ENCODE results near the gene BDKRB2. TPM values are rescaled to one million over a fixed set of nuclear protein-coding genes. Genes with fewer than 3 reads are reported as not detected.
A peak's percentile ranks its signal among the peaks of the same experiment; 100 is the strongest.

Gene BDKRB2
- total and polyA plus RNA-seq, 2 donors (not counting 1 experiment from before 2014, with no cell fraction given) = 24.0 to 91.5 TPM

GRCh38 chr14:96286251-96286650 is 81.6 kb downstream of the BDKRB2 start:
- H3K27me3 ChIP-seq (ENCODE audit: control insufficient read depth, insufficient read depth, low read length) = no peaks in the 10 kb centered on the region
- no peak for DNase-seq (ENCODE audit: low read depth in 2 of 2)
- no peaks in the 10 kb centered on the region for H3K79me2 ChIP-seq (ENCODE audit: control insufficient read depth, insufficient read depth, low read length)
- no peak overlapping the region for H3K27ac ChIP-seq (ENCODE audit: insufficient read depth, low read length)
- H3K9ac ChIP-seq (ENCODE audit: insufficient read depth, low read length) = no peak overlapping the region
- peaks cover 9% of the 10 kb centered on the region for H3K36me3 ChIP-seq (ENCODE audit: control insufficient read depth, insufficient read depth, low read length)
- no peaks in the 10 kb centered on the region for H3K9me3 ChIP-seq (ENCODE audit: control insufficient read depth, insufficient read depth, low read depth, low read length)
- H3K4me1 ChIP-seq (ENCODE audit: control insufficient read depth, extremely low read depth, insufficient read depth, low read length) = no peaks in the 10 kb centered on the region
- no peak overlapping the region for H2AFZ ChIP-seq (ENCODE audit: low read length)
- peak overlapping the region in 1 of 4 experiments; percentile 10 for H3K4me3 ChIP-seq (replicated peaks in 1 of 4; ENCODE audit: control extremely low read depth in 1 of 4, insufficient read depth in 1 of 4, low read depth in 3 of 4, low read length in 4 of 4)
- TF ChIP-seq EZH2 (IDR thresholded peaks at IDR 0.05; ENCODE audit: low read length, missing control alignments) (no peak), CTCF (conservative IDR thresholded peaks at IDR 0.05 in 1 of 2, IDR thresholded peaks at IDR 0.05 in 1 of 2; ENCODE audit: low read depth in 1 of 2, low read length in 2 of 2) (no peak)
- no peaks in the 10 kb centered on the region for H4K20me1 ChIP-seq (ENCODE audit: control insufficient read depth, extremely low read depth, insufficient read depth, low read length)
- H3K4me2 ChIP-seq (ENCODE audit: extremely low read depth, insufficient read depth, low read length) = no peak overlapping the region

- no peaks in the 10 kb centered on the region for H3K27me3 ChIP-seq (ENCODE audit: control insufficient read depth, insufficient read depth, low read length)
- no peak for TF ChIP-seq EZH2 (IDR thresholded peaks at IDR 0.05; ENCODE audit: low read length, missing control alignments)
- no peak for TF ChIP-seq CTCF (conservative IDR thresholded peaks at IDR 0.05 in 1 of 2, IDR thresholded peaks at IDR 0.05 in 1 of 2; ENCODE audit: low read depth in 1 of 2, low read length in 2 of 2)
- no peak overlapping the region for H3K27ac ChIP-seq (ENCODE audit: insufficient read depth, low read length)
- H3K9me3 ChIP-seq (ENCODE audit: control insufficient read depth, insufficient read depth, low read depth, low read length) = no peaks in the 10 kb centered on the region
- H3K79me2 ChIP-seq (ENCODE audit: control insufficient read depth, insufficient read depth, low read length) = no peaks in the 10 kb centered on the region
- DNase-seq (ENCODE audit: low read depth in 2 of 2) = no peak
- H3K4me1 ChIP-seq (ENCODE audit: control insufficient read depth, extremely low read depth, insufficient read depth, low read length) = no peaks in the 10 kb centered on the region
- no peak overlapping the region for H2AFZ ChIP-seq (ENCODE audit: low read length)
- no peak overlapping the region for H3K4me3 ChIP-seq (replicated peaks in 1 of 4; ENCODE audit: control extremely low read depth in 1 of 4, insufficient read depth in 1 of 4, low read depth in 3 of 4, low read length in 4 of 4)
- H3K36me3 ChIP-seq (ENCODE audit: control insufficient read depth, insufficient read depth, low read length) = peaks cover 9% of the 10 kb centered on the region
- H3K4me2 ChIP-seq (ENCODE audit: extremely low read depth, insufficient read depth, low read length) = no peak overlapping the region
- H3K9ac ChIP-seq (ENCODE audit: insufficient read depth, low read length) = no peak overlapping the region
- no peaks in the 10 kb centered on the region for H4K20me1 ChIP-seq (ENCODE audit: control insufficient read depth, extremely low read depth, insufficient read depth, low read length)
Measured at GRCh38 chr14:96287856-96288255, 83.2 kb downstream of the BDKRB2 start.

Other genes with a start within 250 kb of the BDKRB2 start
- gene C14orf132, start 165.5 kb upstream of the BDKRB2 start, total RNA-seq = 41.1 and 48.6 TPM in 2 replicates
- 12.1 and 20.6 TPM in 2 replicates for gene C14orf132, start 165.5 kb upstream of the BDKRB2 start, polyA plus RNA-seq
- 16.7 and 22.5 TPM in 2 replicates for gene BDKRB1, start 51.4 kb downstream of the BDKRB2 start, total RNA-seq
- 5.4 and 32.9 TPM in 2 replicates for gene BDKRB1, start 51.4 kb downstream of the BDKRB2 start, polyA plus RNA-seq
- gene ATG2B, start 158.5 kb downstream of the BDKRB2 start, total RNA-seq = 23.9 and 30.9 TPM in 2 replicates
- 15.0 and 17.6 TPM in 2 replicates for gene ATG2B, start 158.5 kb downstream of the BDKRB2 start, polyA plus RNA-seq
- gene GSKIP, start 158.7 kb downstream of the BDKRB2 start, total RNA-seq = 27.7 and 30.2 TPM in 2 replicates
- 41.6 and 45.5 TPM in 2 replicates for gene GSKIP, start 158.7 kb downstream of the BDKRB2 start, polyA plus RNA-seq
- 0.77 and 1.2 TPM in 2 replicates for gene AK7, start 187.3 kb downstream of the BDKRB2 start, total RNA-seq
- gene AK7, start 187.3 kb downstream of the BDKRB2 start, polyA plus RNA-seq = 0.39 and 0.44 TPM in 2 replicates